Thymus (tissue), 11 donors: ENCODE results near the gene IL1RAP. TPM values are rescaled to one million over a fixed set of nuclear protein-coding genes. Genes with fewer than 3 reads are reported as not detected.

Experiments used
- DNase-seq, 9 donors: peaks; one replicate each; pipeline ENCODE4 v3.0.0-alpha.2; 2013; ENCODE audit warnings: low spot score in 9 of 9, low read depth in 6 of 9, missing footprints in 1 of 9
- H3K27ac ChIP-seq, 2 donors: one replicate each; pipeline ENCODE4 v1.5.1; 2013; ENCODE audit warnings: control low read depth in 1 of 2, low read depth in 1 of 2, low read length in 1 of 2, mild to moderate bottlenecking in 1 of 2, moderate library complexity in 1 of 2
- H3K27me3 ChIP-seq, 2 donors: one replicate each; pipeline ENCODE4 v1.5.1; 2013; ENCODE audit warnings: low read length in 1 of 2; ENCODE audit not compliant: control insufficient read depth in 2 of 2, insufficient read depth in 1 of 2
- H3K36me3 ChIP-seq, 2 donors: one replicate each; pipeline ENCODE4 v1.5.1; 2013; ENCODE audit warnings: low read length in 1 of 2, mild to moderate bottlenecking in 1 of 2, moderate library complexity in 1 of 2; ENCODE audit not compliant: control insufficient read depth in 2 of 2, insufficient read depth in 2 of 2
- H3K4me1 ChIP-seq, 2 donors: one replicate each; pipeline ENCODE4 v1.5.1; 2013; ENCODE audit warnings: low read length in 2 of 2; ENCODE audit not compliant: control insufficient read depth in 2 of 2, insufficient read depth in 2 of 2
- H3K4me3 ChIP-seq, 2 donors: one replicate each; pipeline ENCODE4 v1.5.1; 2013; ENCODE audit warnings: low read length in 2 of 2, control low read depth in 1 of 2, mild to moderate bottlenecking in 1 of 2
- H3K9me3 ChIP-seq, 2 donors: one replicate each; pipeline ENCODE4 v1.5.1; 2013; ENCODE audit warnings: low read length in 1 of 2, mild to moderate bottlenecking in 1 of 2; ENCODE audit not compliant: control insufficient read depth in 2 of 2, insufficient read depth in 1 of 2
- WGBS: extraction: QIAGEN DNeasy Blood & Tissue Kit; methylation state at CpG from one replicate; pipeline ENCODE4 v1.1.7; 2013; 5-methylcytosine and 5-hydroxymethylcytosine counted together
- polyA plus RNA-seq: library from polyadenylated mRNA; stranded (reverse); fragments of 200-250 nt; gene quantifications from one replicate; pipeline ENCODE4 v1.2.3, GENCODE V29; 2013
- total RNA-seq: library from RNA; stranded (reverse); fragments of 120-200 nt; gene quantifications from one replicate; pipeline ENCODE4 v1.2.4, GENCODE V29; 2013
- donor health status: healthy.

The IL1RAP gene
- total and polyA plus RNA-seq, 2 donors = 5.7 to 6.8 TPM

GRCh38 chr3:190631295-190631694 is 117.4 kb downstream of the IL1RAP start:
- WGBS = 51% methylated on average over 2 of the region's 2 CpGs
- Histone ChIP-seq H3K4me1 (no peaks in the 10 kb centered on the region), H3K9me3 (no peaks in the 10 kb centered on the region)

DNA sequence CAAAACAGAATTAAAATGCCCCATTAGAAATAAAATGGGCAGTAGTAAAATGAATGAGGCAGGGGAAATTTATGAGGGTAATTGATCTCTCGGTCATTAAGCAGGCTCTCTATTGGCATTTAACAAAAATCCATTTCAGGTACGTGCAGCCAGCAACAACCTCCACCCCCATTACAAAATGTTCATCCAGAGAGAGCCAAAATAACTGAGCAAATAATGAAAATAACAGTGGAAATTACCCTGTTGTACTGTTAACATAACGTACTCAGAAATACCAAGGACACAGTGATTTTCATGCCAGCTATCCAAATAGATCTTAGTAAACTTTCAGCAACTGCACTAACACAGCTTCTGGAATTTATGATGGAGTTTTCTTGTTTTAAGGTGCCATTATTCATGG is 127.7 kb downstream of the IL1RAP start:
- 96% methylated on average over 3 of the region's 3 CpGs for WGBS
- H3K27me3 ChIP-seq = no peaks in the 10 kb centered on the region

More at GRCh38 chr3:190631295-190631694, 117.4 kb downstream of the IL1RAP start:
- Histone ChIP-seq H3K27ac (no peak overlapping the region), H3K36me3 (no peaks in the 10 kb centered on the region), H3K27me3 (no peaks in the 10 kb centered on the region), H3K4me3 (no peak overlapping the region)
- no peak for DNase-seq

DNA sequence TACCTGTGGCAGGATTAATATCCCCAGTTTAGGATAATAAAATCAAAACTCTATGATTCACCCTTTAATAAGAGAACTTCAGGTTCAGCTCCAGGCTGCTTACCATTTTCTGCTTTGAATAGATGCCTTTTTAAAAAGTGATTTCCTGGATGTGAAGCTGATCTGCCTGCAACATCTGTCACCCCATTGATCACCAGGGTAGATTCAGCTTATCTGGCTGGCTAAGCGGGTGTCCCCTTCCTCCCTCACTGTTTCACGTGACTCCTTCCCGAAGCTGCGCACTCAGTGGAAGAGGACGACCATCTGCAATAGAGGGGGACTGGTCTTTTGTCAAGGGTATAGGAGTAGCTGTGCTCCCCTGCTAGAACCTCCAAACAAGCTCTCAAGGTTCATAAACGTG is 128.1 kb downstream of the IL1RAP start:
- H3K9me3 ChIP-seq = no peaks in the 10 kb centered on the region
- H3K4me1 ChIP-seq = no peaks in the 10 kb centered on the region
- WGBS = 89% methylated on average over 6 of the region's 6 CpGs
- H3K27me3 ChIP-seq = no peaks in the 10 kb centered on the region
- DNase-seq = no peak
- H3K27ac ChIP-seq = no peak overlapping the region
- no peak overlapping the region for H3K4me3 ChIP-seq
- H3K36me3 ChIP-seq = no peaks in the 10 kb centered on the region

More for the DNA sequence above, 127.7 kb downstream of the IL1RAP start:
- no peak overlapping the region for H3K27ac ChIP-seq
- no peaks in the 10 kb centered on the region for H3K36me3 ChIP-seq
- no peak overlapping the region for H3K4me3 ChIP-seq
- H3K4me1 ChIP-seq = no peaks in the 10 kb centered on the region
- no peaks in the 10 kb centered on the region for H3K9me3 ChIP-seq
- no peak for DNase-seq

DNA sequence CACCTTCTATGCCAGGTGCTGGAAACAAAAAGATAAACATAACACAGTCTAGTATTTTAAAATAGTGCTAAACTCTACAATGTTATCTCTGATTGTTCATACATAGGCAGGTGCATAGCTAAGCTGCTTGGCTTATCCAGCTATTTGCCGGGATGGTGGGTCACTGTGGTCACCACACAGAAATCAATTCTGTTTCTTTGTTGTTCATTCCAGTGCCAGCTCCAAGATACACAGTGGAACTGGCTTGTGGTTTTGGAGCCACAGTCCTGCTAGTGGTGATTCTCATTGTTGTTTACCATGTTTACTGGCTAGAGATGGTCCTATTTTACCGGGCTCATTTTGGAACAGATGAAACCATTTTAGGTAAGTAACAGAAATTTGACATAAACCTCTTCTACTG is 130.2 kb downstream of the IL1RAP start:
- no peaks in the 10 kb centered on the region for H3K4me1 ChIP-seq
- no peaks in the 10 kb centered on the region for H3K27me3 ChIP-seq
- 98% methylated on average over 2 of the region's 2 CpGs for WGBS
- DNase-seq = no peak
- no peaks in the 10 kb centered on the region for H3K9me3 ChIP-seq
- H3K36me3 ChIP-seq = no peaks in the 10 kb centered on the region
- no peak overlapping the region for H3K27ac ChIP-seq
- no peak overlapping the region for H3K4me3 ChIP-seq

DNA sequence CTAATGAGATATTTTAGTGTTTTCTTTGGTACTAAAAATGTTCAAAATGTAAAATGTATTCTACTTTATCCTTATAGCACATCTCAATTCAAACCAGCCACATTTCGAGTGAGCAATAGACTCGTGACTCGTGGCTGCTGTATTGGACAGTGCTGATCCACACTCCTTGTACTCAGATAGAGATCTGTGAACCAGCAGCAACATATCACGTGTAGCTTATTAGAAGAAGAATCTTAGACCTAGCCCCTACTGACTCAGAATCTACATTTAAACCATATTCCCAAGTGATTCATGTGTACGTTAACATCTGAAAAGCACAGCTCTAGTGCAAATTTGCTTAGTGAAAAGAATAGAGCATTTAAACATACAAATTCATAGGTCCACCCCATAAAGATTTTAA is 130.9 kb downstream of the IL1RAP start:
- H3K36me3 ChIP-seq = no peaks in the 10 kb centered on the region
- WGBS = 97% methylated on average over 5 of the region's 5 CpGs
- H3K4me3 ChIP-seq = no peak overlapping the region
- H3K27me3 ChIP-seq = no peaks in the 10 kb centered on the region
- DNase-seq = no peak
- H3K27ac ChIP-seq = no peak overlapping the region
- no peaks in the 10 kb centered on the region for H3K9me3 ChIP-seq
- H3K4me1 ChIP-seq = no peaks in the 10 kb centered on the region

DNA sequence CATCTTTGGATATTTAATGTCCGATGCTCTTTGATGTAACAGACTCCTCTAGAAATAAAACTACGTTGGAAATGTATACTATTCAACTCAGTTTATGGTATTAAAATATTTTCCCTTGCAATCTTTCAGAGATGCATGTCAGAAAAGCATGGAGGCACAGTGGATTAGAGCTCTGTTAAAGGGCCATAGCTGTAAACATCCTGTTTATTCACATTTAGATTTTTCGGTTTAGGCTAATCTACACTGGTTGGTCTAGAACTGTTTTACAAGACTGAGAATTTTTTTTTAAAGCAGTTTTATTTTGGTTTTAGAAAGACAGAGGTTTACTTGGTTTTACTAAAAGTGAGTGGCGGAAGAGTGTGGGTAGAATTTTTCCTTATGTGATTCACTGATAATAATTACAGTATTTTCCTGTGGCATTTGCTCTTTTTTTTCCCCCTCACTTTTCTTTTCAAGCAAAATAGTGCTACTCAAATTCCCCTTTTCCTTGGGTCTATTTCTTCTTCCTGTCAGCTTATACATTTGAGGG is 132.1 kb downstream of the IL1RAP start:
- H3K4me1 ChIP-seq = no peaks in the 10 kb centered on the region
- no peak overlapping the region for H3K27ac ChIP-seq
- no peak overlapping the region for H3K4me3 ChIP-seq
- no peak for DNase-seq
- no peaks in the 10 kb centered on the region for H3K9me3 ChIP-seq
- H3K27me3 ChIP-seq = no peaks in the 10 kb centered on the region
- 69% methylated on average over 4 of the region's 4 CpGs for WGBS
- H3K36me3 ChIP-seq = no peaks in the 10 kb centered on the region

GRCh38 chr3:190646996-190647395 is 133.1 kb downstream of the IL1RAP start:
- no peaks in the 10 kb centered on the region for H3K4me1 ChIP-seq
- no peak overlapping the region for H3K27ac ChIP-seq
- no peaks in the 10 kb centered on the region for H3K27me3 ChIP-seq
- no peaks in the 10 kb centered on the region for H3K36me3 ChIP-seq
- DNase-seq = no peak
- 98% methylated on average over 2 of the region's 2 CpGs for WGBS
- no peak overlapping the region for H3K4me3 ChIP-seq
- no peaks in the 10 kb centered on the region for H3K9me3 ChIP-seq

- Histone ChIP-seq H3K4me3 (no peak overlapping the region), H3K27me3 (no peaks in the 10 kb centered on the region), H3K36me3 (no peaks in the 10 kb centered on the region), H3K9me3 (no peaks in the 10 kb centered on the region), H3K4me1 (no peaks in the 10 kb centered on the region), H3K27ac (no peak overlapping the region)
- WGBS = 96% methylated on average over 5 of the region's 5 CpGs
- no peak for DNase-seq
These were observed 142.0 kb downstream of the IL1RAP start for GRCh38 chr3:190655933-190656332.

DNA sequence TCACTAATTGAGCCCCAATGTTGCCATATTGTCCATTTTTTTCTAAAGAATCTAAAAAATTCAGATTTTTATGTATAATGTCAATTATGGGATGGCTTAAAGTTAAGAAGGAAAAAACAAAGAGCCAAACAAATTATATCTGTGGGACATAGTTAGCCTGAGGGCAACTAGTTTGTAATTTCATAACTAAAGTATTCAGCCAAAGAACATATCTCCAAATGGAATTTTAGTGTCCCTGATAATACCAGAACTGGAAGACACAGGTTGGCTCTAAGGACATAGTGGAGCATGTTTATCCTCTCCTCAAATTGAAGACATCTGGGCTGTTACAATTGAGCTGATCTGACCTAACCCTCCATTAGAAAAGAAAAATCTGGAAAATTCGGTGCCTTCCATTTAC is 144.2 kb downstream of the IL1RAP start:
- 96% methylated on average over 1 of the region's 1 CpG for WGBS
- Histone ChIP-seq H3K27ac (no peak overlapping the region), H3K36me3 (no peaks in the 10 kb centered on the region), H3K4me1 (no peaks in the 10 kb centered on the region), H3K27me3 (no peaks in the 10 kb centered on the region), H3K4me3 (no peak overlapping the region), H3K9me3 (no peaks in the 10 kb centered on the region)
- no peak for DNase-seq

DNA sequence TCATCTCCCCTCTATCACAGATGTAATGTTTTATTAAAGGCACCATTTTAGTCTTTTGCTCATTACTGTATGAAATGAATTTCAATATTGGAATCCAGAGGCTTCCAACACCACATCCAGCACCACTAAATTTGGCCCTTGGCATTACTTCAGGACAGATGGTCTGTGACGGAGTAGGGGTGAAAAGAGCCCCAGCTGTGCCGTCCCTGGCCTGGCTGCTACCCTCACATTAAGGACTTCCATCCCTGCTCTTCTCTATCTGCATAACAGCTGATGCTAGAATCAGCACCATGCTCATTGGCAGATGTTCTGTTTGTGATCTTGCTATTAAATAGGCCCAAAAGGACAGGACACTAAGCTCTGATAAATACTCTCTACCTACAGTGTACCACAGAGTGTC is 152.9 kb downstream of the IL1RAP start:
- H3K27me3 ChIP-seq = no peaks in the 10 kb centered on the region
- H3K4me1 ChIP-seq = no peaks in the 10 kb centered on the region
- H3K27ac ChIP-seq = no peak overlapping the region
- H3K9me3 ChIP-seq = no peaks in the 10 kb centered on the region
- H3K4me3 ChIP-seq = no peak overlapping the region
- no peaks in the 10 kb centered on the region for H3K36me3 ChIP-seq
- no peak for DNase-seq
- WGBS = 95% methylated on average over 2 of the region's 2 CpGs
